TTC549 (cell line): ENCODE data around the gene SRSF3.
"Not testable (repeated sequence)": the region's sequence is repeated elsewhere in the genome, so short reads cannot be mapped to it uniquely, and the experiment has no call there.

Experiments
- FAIRE-seq: peaks from 2 replicates; lab custom pipeline; 2012; peaks lifted over from hg19 to GRCh38; lab: Jason Lieb, UNC

Gene SRSF3

DNA sequence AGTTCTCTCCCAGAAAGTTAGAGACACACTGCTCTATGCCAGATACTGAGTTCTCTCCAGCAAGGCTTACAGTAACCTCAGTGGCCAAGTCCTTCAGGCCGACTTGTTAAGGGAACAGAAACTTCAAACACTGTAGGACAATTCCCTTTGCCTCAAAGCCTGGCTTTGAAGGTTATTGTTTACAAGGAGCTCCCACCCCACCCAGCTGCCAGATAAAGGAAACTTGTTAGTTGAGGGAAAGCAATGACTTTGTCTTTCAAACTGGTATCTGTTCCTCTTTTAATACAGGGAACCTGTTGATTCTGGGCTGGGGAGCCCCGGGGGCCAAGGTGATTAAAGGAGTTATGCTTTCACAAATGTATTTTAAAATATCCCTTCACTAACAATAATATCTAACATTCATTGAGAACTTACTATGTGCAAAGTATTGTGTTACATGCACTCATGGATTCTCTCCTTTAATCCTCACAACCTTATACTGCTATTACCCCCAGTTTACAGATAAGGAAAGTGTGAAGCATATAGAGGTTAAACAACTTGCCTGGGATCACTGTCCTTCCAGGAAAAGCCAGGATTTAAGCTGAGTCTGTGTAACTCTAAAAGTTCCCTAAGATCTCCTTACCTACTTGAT, 56.8 kb downstream of the SRSF3 start:
- FAIRE-seq: no peak

DNA sequence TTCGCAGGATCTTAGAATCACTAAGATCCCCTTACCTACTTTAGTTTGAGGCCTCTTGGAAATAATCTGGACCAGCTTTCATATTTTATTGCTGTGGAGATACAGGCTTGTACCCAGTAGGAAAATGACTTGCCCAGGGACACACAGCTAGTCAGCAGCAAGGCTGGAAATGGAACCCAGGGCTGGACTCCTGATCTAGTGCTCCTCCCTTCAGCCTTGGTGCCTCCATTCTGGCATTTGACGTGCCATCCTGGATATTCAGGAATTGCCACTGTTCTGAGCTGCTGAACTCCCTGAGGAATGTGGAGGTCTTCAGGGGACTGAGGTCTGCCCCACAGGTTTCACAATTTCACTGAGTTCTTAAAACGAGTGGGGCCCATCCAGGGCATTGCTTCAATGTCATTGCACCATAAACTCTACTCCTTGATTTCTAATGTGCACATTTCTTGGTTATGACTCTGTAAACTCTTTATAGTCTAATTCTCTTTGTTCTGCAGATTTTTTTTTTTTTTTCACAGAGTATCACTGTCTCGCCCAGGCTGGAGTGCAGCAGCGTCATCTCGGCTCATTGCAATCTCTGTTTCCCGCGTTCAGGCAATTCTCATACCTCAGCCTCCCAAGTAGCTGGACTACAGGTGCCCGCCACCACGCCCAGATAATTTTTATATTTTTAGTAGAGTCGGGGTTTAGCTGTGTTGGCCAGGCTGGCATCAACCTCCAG, 57.7 kb downstream of the SRSF3 start:
- FAIRE-seq: no peak

DNA sequence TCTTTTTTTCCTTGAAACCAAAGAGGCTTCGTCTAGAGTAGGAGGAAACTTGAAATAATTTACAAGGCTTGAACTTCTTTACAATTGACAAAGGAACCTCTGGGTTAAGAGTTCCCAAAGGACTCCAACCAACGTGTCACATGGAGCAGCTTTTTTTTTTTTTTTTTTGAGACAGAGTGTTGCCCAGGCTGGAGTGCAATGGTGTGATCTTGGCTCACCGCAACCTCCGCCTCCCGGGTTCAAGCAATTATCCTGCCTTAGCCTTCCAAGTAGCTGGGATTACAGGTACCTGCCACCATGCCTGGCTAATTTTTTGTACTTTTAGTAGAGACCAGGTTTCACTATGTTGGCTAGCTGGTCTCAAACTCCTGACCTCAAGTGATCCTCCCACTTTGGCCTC, 60.3 kb downstream of the SRSF3 start:
- FAIRE-seq: not testable (repeated sequence)
